NCI-H2029 (cell line): ENCODE results near the gene DACH1.
"Not testable (repeated sequence)": the region's sequence is repeated elsewhere in the genome, so short reads cannot be mapped to it uniquely, and the experiment has no call there.

Source experiments
- DNase-seq: peaks from one replicate; lab custom pipeline; 2025; lab: John Stamatoyannopoulos, UW

Gene DACH1

GRCh38 chr13:71867131-71867814 lies at the start of gene DACH1:
DACH1 (minus strand) TSS chr13:71867204.
- DNase-seq = no peak

GRCh38 chr13:71913717-71914116 lies 46.7 kb upstream of the DACH1 start:
- DNase-seq = no peak

- no peak for DNase-seq
These were observed 45.5 kb upstream of the DACH1 start for GRCh38 chr13:71912524-71912923.

- DNase-seq = no peak
These were observed 39.4 kb upstream of the DACH1 start for GRCh38 chr13:71906448-71906847.

GRCh38 chr13:71902676-71903075 lies 35.7 kb upstream of the DACH1 start:
- no peak for DNase-seq

- DNase-seq = not testable (repeated sequence)
These were observed 26.5 kb upstream of the DACH1 start for GRCh38 chr13:71893506-71893905.

- no peak for DNase-seq
These were observed 19.9 kb upstream of the DACH1 start for GRCh38 chr13:71886880-71887279.

GRCh38 chr13:71882120-71882519 lies 15.1 kb upstream of the DACH1 start:
- DNase-seq = no peak

- no peak for DNase-seq
These were observed 13.9 kb upstream of the DACH1 start for GRCh38 chr13:71880753-71881541.

- DNase-seq = no peak
These were observed 12.9 kb upstream of the DACH1 start for GRCh38 chr13:71879808-71880344.

GRCh38 chr13:71879129-71879535 lies 12.1 kb upstream of the DACH1 start:
- no peak for DNase-seq

- no peak for DNase-seq
These were observed 10.3 kb upstream of the DACH1 start for GRCh38 chr13:71877256-71877653.

- no peak for DNase-seq
These were observed 9.7 kb upstream of the DACH1 start for GRCh38 chr13:71876648-71877255.

GRCh38 chr13:71875823-71876222 lies 8.8 kb upstream of the DACH1 start:
- no peak for DNase-seq

GRCh38 chr13:71874458-71874857 lies 7.5 kb upstream of the DACH1 start:
- DNase-seq = no peak

- no peak for DNase-seq
These were observed 6.6 kb upstream of the DACH1 start for GRCh38 chr13:71873418-71874247.

- no peak for DNase-seq
These were observed 4.8 kb upstream of the DACH1 start for GRCh38 chr13:71871844-71872243.

- DNase-seq = no peak
These were observed 4.3 kb upstream of the DACH1 start for GRCh38 chr13:71871176-71871754.

GRCh38 chr13:71870100-71870499 lies 3.1 kb upstream of the DACH1 start:
- DNase-seq = no peak

GRCh38 chr13:71869274-71869673 lies 2.3 kb upstream of the DACH1 start:
- DNase-seq = no peak

- no peak for DNase-seq
These were observed 471 bp downstream of the DACH1 start for GRCh38 chr13:71866335-71867130.
